SH-SY5Y (cell line): ENCODE data around the gene RTF2.

ENCODE experiments used
- GATA2 ChIP-seq: IDR thresholded peaks from 2 replicates; pipeline ENCODE4 v1.6.1; 2011; ENCODE audit warnings: mild to moderate bottlenecking, low read depth, low read length
- GATA3 ChIP-seq: IDR thresholded peaks from 2 replicates; pipeline ENCODE4 v1.6.1; 2011; ENCODE audit warnings: low read depth, mild to moderate bottlenecking, low read length, moderate library complexity

DNA sequence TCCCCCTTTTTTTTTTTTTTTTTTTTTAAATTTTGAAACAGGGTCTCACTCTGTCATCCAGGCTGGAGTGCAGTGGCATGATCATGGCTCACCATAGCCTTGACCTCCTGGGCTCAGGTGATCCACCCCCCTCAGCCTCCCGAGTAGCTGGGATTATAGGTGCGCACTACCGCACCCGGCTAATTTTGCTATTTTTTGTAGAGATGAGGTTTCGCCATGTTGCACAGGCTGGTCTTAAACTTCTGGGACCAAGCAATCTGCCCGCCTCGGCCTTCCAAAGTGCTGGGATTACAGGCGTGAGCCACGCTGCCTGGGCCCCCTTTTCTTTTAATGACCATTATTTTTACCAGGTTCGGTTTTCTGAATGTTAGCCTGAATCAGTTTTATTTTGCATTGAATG is 51.1 kb downstream of the RTF2 start:
- TF ChIP-seq GATA2 = no peak
- no peak for TF ChIP-seq GATA3
